Progenitor cell of endocrine pancreas (in vitro differentiated cells): ENCODE measurements around the gene CDON. TPM values are rescaled to one million over a fixed set of nuclear protein-coding genes. Genes with fewer than 3 reads are reported as not detected.

ENCODE experiments used
- DNase-seq: peaks from one replicate; pipeline ENCODE4 v3.0.0; 2021; ENCODE audit warnings: low spot score; ENCODE audit not compliant: unreplicated experiment
- H3K27ac Mint-ChIP-seq: 2 replicates; pipeline ENCODE4 v1.8.0; 2021; ENCODE audit warnings: mild to moderate bottlenecking, moderate library complexity, mixed read lengths
- H3K27me3 Mint-ChIP-seq: 2 replicates; pipeline ENCODE4 v1.8.0; 2021; ENCODE audit warnings: mixed read lengths
- H3K36me3 Mint-ChIP-seq: 2 replicates; pipeline ENCODE4 v1.8.0; 2022; ENCODE audit warnings: mixed read lengths; ENCODE audit not compliant: insufficient read depth
- H3K4me1 Mint-ChIP-seq: 2 replicates; pipeline ENCODE4 v1.8.0; 2021; ENCODE audit warnings: low read depth, mixed read lengths
- H3K4me3 Mint-ChIP-seq: 2 replicates; pipeline ENCODE4 v1.8.0; 2021; ENCODE audit warnings: low read depth, mild to moderate bottlenecking, moderate library complexity, mixed read lengths
- H3K9me3 Mint-ChIP-seq: 2 replicates; pipeline ENCODE4 v1.8.0; 2021; ENCODE audit warnings: low read depth, mixed read lengths
- total RNA-seq: library from RNA; stranded (reverse); gene quantifications from 2 replicates; pipeline ENCODE4 v1.2.1, GENCODE V29; 2021
- TF ChIP-seq, protein P1 (sequence below): fragments of 200-600 bp; sonication (generic); IDR thresholded peaks from one replicate; pipeline ENCODE4 v1.5.0; 2021; ENCODE audit warnings: antibody characterized with exemption, mild to moderate bottlenecking; ENCODE audit not compliant: unreplicated experiment

CDON gene
- total RNA-seq, 1 donor from 2014 or later = 26.4 TPM

DNA sequence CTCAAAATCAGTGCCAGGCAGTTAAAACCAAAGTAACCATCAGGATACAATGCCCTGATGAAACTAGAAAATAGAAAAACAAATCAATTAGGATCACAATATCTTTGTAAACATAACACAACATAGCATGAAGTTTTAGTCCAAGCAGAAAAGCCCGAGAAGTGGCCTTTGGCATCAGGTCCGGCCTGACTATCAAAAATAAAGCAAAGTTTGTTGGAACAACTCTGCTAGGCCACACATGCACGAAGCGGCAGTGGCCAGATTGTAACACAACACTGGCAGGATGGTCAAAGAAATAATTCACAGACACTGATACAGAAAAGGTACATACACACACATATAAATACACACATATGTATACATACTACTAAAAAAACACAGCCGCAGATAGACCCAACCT lies 26.9 kb downstream of the CDON start:
- Mint-ChIP-seq H3K27ac (no peak overlapping the region), H3K27me3 (no peaks in the 10 kb centered on the region)
- no peak for DNase-seq

DNA sequence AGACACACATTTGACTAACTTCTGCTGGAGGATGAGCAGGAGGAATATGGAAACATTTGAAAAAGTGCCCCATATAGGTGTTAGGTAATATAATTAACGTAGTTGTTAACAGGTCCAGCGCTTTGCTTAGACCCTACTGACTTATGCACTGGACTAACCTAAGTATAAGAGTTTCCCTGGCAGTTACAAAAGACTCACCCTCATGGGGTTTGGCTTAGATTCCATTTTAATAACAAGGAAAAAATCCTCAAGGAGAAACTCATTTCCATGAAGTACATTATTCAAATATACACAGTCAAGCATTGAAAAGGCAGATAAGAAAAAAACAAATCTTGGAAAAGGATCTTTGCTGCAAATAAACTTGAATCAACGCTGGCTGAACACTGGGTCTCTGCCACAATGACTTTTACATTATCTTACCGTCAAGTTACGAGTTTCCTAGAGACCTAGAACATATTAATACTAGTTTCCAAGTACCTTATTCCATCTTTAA lies 27.7 kb downstream of the CDON start:
- Mint-ChIP-seq H3K4me1 (peaks cover 12% of the 10 kb centered on the region), H3K27ac (no peak overlapping the region), H3K36me3 (no peaks in the 10 kb centered on the region), H3K27me3 (no peaks in the 10 kb centered on the region), H3K4me3 (no peak overlapping the region), H3K9me3 (no peaks in the 10 kb centered on the region)
- DNase-seq = no peak
- TF ChIP-seq, protein P1, sequence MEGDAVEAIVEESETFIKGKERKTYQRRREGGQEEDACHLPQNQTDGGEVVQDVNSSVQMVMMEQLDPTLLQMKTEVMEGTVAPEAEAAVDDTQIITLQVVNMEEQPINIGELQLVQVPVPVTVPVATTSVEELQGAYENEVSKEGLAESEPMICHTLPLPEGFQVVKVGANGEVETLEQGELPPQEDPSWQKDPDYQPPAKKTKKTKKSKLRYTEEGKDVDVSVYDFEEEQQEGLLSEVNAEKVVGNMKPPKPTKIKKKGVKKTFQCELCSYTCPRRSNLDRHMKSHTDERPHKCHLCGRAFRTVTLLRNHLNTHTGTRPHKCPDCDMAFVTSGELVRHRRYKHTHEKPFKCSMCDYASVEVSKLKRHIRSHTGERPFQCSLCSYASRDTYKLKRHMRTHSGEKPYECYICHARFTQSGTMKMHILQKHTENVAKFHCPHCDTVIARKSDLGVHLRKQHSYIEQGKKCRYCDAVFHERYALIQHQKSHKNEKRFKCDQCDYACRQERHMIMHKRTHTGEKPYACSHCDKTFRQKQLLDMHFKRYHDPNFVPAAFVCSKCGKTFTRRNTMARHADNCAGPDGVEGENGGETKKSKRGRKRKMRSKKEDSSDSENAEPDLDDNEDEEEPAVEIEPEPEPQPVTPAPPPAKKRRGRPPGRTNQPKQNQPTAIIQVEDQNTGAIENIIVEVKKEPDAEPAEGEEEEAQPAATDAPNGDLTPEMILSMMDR = no peak

More for the DNA sequence above, 26.9 kb downstream of the CDON start:
- H3K4me3 Mint-ChIP-seq = no peak overlapping the region
- no peaks in the 10 kb centered on the region for H3K9me3 Mint-ChIP-seq
- TF ChIP-seq, protein P1 = no peak
- H3K4me1 Mint-ChIP-seq = peaks cover 12% of the 10 kb centered on the region
- no peaks in the 10 kb centered on the region for H3K36me3 Mint-ChIP-seq

DNA sequence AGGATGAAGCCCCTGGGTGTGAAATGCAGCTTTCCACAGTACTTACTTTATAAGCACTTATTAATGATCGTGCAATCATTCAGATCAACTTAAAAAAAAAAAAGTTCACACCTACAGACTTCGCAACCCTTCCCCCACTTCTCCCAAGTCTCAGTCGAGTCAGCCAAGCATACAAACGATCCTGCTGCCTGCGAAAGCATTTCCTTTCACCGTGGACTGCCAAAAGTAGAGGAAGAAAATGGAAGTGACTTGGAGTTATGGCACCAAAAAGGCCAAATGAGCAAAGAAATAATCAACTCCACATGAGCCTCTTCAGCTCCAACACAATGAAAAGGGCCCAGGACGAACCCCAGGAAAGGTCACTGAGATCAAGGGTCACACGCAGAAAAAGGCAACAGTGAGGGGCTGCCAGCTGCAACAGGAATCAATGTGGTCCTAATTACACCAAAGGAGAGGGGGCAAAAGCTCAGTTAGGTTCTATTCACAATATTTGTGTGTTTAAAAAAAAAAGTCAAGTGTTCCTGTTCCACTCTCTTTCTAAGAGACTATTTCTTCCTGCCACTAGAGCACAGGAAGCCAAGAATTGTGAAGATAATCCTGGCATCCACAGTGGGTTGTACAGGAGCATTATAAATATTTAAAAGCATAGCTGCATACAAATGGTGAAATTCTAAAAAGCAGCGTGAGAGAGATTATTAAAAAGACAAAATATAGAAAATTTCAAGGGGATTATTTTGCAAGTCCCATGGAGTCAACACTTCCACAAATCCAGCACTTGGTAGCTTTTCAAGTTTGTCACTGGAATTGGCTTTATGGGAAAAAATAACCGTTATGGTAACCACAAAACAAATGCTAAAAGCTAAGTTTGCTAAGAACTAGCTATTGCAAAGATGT lies 28.4 kb downstream of the CDON start:
- DNase-seq = no peak
- TF ChIP-seq, protein P1 = no peak
- Mint-ChIP-seq H3K4me3 (no peak overlapping the region), H3K27ac (no peak overlapping the region), H3K27me3 (no peaks in the 10 kb centered on the region), H3K9me3 (no peaks in the 10 kb centered on the region), H3K36me3 (no peaks in the 10 kb centered on the region), H3K4me1 (peaks cover 12% of the 10 kb centered on the region)

DNA sequence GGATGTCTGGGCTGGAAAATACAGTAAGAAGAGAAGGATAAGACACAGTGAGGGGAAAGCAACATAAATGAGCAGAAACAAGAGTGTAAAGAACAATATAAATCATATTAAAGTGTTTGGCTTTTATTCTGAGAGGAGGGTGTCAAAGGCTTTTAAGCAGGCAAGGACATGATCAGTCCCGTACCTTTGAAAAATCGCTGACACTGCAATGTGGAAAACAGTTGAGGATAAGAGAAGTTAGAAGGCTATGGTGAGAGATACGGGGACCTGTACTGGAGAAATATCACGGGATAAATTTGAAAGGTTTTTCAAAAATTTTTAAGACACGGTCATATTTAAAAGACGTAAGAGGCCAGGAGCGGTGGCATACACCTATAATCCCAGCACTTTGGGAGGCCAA lies 30.3 kb downstream of the CDON start:
- H3K27me3 Mint-ChIP-seq = no peaks in the 10 kb centered on the region
- TF ChIP-seq, protein P1 = no peak
- no peaks in the 10 kb centered on the region for H3K9me3 Mint-ChIP-seq
- DNase-seq = no peak
- peaks cover 12% of the 10 kb centered on the region for H3K4me1 Mint-ChIP-seq
- H3K4me3 Mint-ChIP-seq = no peak overlapping the region
- no peak overlapping the region for H3K27ac Mint-ChIP-seq
- no peaks in the 10 kb centered on the region for H3K36me3 Mint-ChIP-seq

DNA sequence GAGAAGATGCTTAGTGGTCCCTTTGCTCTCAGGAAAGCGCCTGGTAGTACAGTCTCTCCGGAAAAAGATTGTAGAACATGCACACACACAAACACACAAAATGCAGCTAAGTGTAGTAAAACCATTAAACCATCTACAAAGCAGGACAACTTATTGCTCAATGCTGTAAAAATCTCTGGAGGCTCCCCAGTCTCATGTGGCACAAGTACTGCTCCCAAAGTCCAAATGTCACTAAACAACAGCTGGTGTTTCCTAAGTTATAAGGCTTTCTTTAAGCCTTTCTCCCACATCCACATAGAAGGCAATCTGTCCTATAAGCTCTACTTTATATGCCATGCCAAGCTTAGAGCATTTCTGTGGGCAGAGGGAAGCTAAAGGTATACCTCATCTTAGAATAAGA lies 32.9 kb downstream of the CDON start:
- H3K4me1 Mint-ChIP-seq = peaks cover 11% of the 10 kb centered on the region
- H3K36me3 Mint-ChIP-seq = no peaks in the 10 kb centered on the region
- no peak overlapping the region for H3K27ac Mint-ChIP-seq
- no peak overlapping the region for H3K4me3 Mint-ChIP-seq
- no peak for DNase-seq
- no peaks in the 10 kb centered on the region for H3K27me3 Mint-ChIP-seq
- TF ChIP-seq, protein P1 = no peak
- H3K9me3 Mint-ChIP-seq = no peaks in the 10 kb centered on the region
